OCI-LY7 (cell line): Measurements from ENCODE around the gene LFNG. TPM values are rescaled to one million over a fixed set of nuclear protein-coding genes. Genes with fewer than 3 reads are reported as not detected.

ENCODE experiments used
- BruUV-seq: library from RNA; stranded (reverse); fragments of 400-500 nt; replicated peaks from 2 replicates; lab custom pipeline; 2021; lab: Mats Ljungman, UMichigan
- CTCF ChIA-PET: fragments of 300-600 bp; sonication (Branson Sonifier 250); formaldehyde crosslinking; loops from one replicate; lab custom pipeline; 2022; ENCODE audit warnings: antibody characterized with exemption; ENCODE audit not compliant: unreplicated experiment; lab: Charles Lee
- POLR2A ChIA-PET: fragments of 300-600 bp; sonication (Branson Sonifier 250); formaldehyde crosslinking; loops from one replicate; lab custom pipeline; 2022; ENCODE audit warnings: antibody characterized with exemption; lab: Charles Lee
- DNase-seq: peaks from one replicate; pipeline ENCODE4 v3.0.0-alpha.2; 2015; ENCODE audit warnings: low spot score
- H2AFZ ChIP-seq: fragments of 200-600 bp; sonication (generic), shearing (Covaris generic); 2 replicates; pipeline ENCODE4 v1.6.1; 2014; ENCODE audit warnings: mild to moderate bottlenecking, antibody characterized with exemption, low read length, moderate library complexity
- H3K27ac ChIP-seq: fragments of 200-600 bp; sonication (generic); 2 replicates; pipeline ENCODE4 v1.5.1; 2014; ENCODE audit warnings: mixed run types, low read depth, mild to moderate bottlenecking, moderate library complexity, low read length, inconsistent platforms; ENCODE audit not compliant: poor library complexity, severe bottlenecking
- H3K36me3 ChIP-seq: fragments of 200-600 bp; sonication (generic); 2 replicates; pipeline ENCODE4 v1.6.1; 2014; ENCODE audit warnings: mild to moderate bottlenecking, antibody characterized with exemption, low read length, moderate library complexity, mixed read lengths; ENCODE audit not compliant: insufficient read depth
- H3K4me1 ChIP-seq: fragments of 200-600 bp; sonication (generic); 2 replicates; pipeline ENCODE4 v1.5.1; 2014; ENCODE audit warnings: mild to moderate bottlenecking, low read length; ENCODE audit not compliant: insufficient read depth, poor library complexity, severe bottlenecking
- H3K4me2 ChIP-seq: fragments of 200-600 bp; sonication (generic); 2 replicates; pipeline ENCODE4 v1.6.1; 2014; ENCODE audit warnings: mild to moderate bottlenecking, low read length
- H3K4me3 ChIP-seq: fragments of 200-600 bp; sonication (generic); 2 replicates; pipeline ENCODE4 v1.5.1; 2014; ENCODE audit warnings: mild to moderate bottlenecking, low read depth, low read length; ENCODE audit not compliant: poor library complexity, severe bottlenecking
- H3K79me2 ChIP-seq: fragments of 200-600 bp; sonication (generic); 2 replicates; pipeline ENCODE4 v1.6.1; 2016; ENCODE audit warnings: low read depth, mild to moderate bottlenecking, low read length, moderate library complexity, mixed read lengths; ENCODE audit not compliant: insufficient read depth
- H3K9me2 ChIP-seq: fragments of 200-600 bp; sonication (generic); 2 replicates; pipeline ENCODE4 v1.6.1; 2016; ENCODE audit warnings: mild to moderate bottlenecking, low read length, mixed read lengths; ENCODE audit not compliant: insufficient read depth
- H3K9me3 ChIP-seq: fragments of 200-600 bp; sonication (generic); 2 replicates; pipeline ENCODE4 v1.6.1; 2014; ENCODE audit warnings: mild to moderate bottlenecking, mixed run types, low read length, mixed read lengths
- H4K20me1 ChIP-seq: fragments of 200-600 bp; sonication (generic); 2 replicates; pipeline ENCODE4 v1.6.1; 2014; ENCODE audit warnings: mild to moderate bottlenecking, antibody characterized with exemption, low read length, moderate library complexity, mixed read lengths; ENCODE audit not compliant: insufficient read depth
- CTCF ChIP-seq: fragments of 200-600 bp; sonication (generic); conservative IDR thresholded peaks from 2 replicates; pipeline ENCODE4 v1.5.1; 2014; ENCODE audit warnings: mild to moderate bottlenecking, antibody characterized with exemption, low read length, moderate library complexity, mixed read lengths
- EZH2phosphoT487 ChIP-seq: fragments of 200-600 bp; sonication (generic); IDR thresholded peaks from 2 replicates; pipeline ENCODE4 v1.6.1; 2018; ENCODE audit warnings: low read depth, borderline replicate concordance, mild to moderate bottlenecking, mixed run types, antibody characterized with exemption, low read length, moderate library complexity, mixed read lengths
- intact Hi-C: fragments of 100-400 bp; cut with micrococcal nuclease; formaldehyde crosslinking; loops from one replicate; pipeline ENCODE4 v1.10.0; 2022; ENCODE audit not compliant: unreplicated experiment
- total RNA-seq, 2 experiments: library from RNA; depleted of rRNA in 1 of 2; stranded (reverse); fragments of >200 nt in 1 of 2; shearing (Covaris generic) in 1 of 2; gene quantifications; 2 replicates each; pipeline ENCODE4 v1.2.3, GENCODE V29; 2014 to 2022

The LFNG gene
- total RNA-seq, 2 experiments from 2014 or later, result 1.2 to 2.1 TPM

DNA sequence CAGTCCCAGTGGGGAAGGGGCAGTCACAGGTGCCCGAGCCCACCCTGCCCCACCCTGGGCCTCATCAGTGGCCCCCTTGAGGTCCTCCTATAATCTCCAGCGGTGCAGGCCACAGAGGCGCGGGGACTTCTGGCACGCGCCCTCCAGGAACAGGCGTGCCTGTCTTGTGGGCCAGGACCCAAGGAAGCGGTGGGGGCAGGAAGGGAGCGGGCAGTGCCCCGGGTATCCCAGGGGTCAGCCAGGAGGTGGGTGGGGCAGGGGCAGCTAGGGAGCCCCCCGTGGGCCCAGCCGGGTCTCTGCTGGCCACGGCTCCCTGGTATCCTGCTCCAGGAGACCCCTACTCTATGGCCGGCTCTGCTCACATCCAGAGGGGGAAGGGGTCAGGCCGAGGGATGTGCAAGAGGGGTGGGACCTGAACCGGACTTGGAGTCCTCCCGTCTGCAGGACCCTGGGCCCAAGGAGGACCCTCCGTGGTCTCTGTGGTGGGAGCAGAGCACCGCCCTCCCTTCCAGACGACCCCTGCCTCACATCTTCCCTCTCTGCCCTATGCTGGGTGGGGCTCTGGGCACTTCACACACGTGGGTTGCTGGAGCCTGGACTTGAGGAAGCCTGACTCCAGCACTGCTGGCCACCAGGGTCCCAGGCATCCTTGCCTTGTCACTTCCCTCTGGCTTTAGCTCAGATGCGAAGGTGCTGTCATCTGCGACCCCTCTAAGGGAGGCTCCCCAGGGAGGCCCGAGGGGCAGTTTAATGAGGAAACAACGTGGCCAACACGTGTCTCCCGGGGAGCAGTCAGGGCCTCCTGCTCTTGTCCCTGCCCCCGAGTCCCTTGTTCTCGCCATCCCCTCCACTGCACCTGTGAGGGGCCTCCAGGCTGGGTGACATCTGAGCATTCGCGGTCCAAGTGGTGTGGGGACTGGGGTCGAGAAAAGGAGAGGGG is 25.1 kb upstream of the LFNG start:
- no TSS peak for BruUV-seq
- intact Hi-C loops, result no loop called here
- H4K20me1 ChIP-seq, result no peaks in the 10 kb centered on the region; the same call in 1 of the 2 replicates
- no peaks in the 10 kb centered on the region for H3K4me1 ChIP-seq
- H3K9me2 ChIP-seq, result no peaks in the 10 kb centered on the region
- no peak overlapping the region for H3K4me2 ChIP-seq
- TF ChIP-seq CTCF (no peak), EZH2phosphoT487 (no peak)
- H3K9me3 ChIP-seq, result no peaks in the 10 kb centered on the region
- CTCF ChIA-PET, result no interaction called here
- no peaks in the 10 kb centered on the region for H3K36me3 ChIP-seq
- H3K79me2 ChIP-seq, result no peaks in the 10 kb centered on the region
- H3K4me3 ChIP-seq, result no peak overlapping the region
- H3K27ac ChIP-seq, result no peak overlapping the region
- POLR2A ChIA-PET, result interaction anchor here (0.7 kb wide), 1 partner anchor 384 kb away, joined by 7 read pairs; no protein-coding TSS in a partner anchor
- no peak for DNase-seq
- H2AFZ ChIP-seq, result no peak overlapping the region

DNA sequence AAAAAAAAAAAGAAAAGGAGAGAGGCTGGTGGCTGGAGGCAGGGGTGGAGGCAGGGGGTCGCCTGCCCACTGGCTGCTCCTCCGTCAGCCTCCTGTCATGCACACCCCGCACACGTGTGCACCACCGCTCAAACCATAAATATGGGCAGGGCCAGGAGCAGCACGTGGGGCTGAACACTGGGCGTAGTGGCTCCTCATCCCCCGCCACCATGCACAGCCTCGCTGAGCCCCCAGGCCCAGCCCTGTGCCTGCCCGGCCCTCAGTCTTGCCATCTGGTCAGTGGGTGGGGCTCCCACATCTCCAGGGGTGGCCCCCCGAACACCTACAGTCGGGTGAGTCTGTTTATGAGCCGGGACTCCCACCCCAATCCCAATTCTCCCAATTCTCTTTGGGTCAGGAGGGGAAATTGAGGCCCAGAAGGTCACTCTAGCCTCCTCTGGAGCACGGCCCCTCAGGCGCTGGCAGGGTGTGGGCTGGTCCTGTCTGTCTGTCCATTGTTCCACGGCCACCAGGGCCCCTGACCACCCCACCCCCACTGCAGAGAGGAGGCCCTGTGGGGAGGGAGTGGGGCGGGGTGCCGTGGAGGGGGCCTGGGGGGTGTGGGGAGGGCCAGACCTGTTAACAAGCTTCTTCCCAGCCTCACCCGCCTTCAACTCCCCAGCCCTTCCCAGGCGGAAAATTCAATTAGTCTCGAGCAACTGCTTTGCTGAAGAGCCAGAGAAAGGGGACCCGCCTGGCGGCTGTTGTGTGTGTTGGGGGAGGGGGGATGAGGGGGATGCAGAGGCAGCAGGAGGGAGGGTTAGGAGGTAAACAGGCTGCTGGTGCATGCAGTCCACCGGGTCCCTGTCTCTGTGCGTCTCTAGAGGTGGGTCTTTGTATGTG is 23.9 kb upstream of the LFNG start:
- H3K9me2 ChIP-seq, result no peaks in the 10 kb centered on the region
- no peak for TF ChIP-seq CTCF
- no peak for TF ChIP-seq EZH2phosphoT487
- intact Hi-C loops, result no loop called here
- H3K4me3 ChIP-seq, result no peak overlapping the region
- H3K27ac ChIP-seq, result no peak overlapping the region
- BruUV-seq, result no TSS peak
- H3K36me3 ChIP-seq, result no peaks in the 10 kb centered on the region
- H3K4me1 ChIP-seq, result no peaks in the 10 kb centered on the region
- ChIA-PET CTCF (no interaction called here), POLR2A (interaction anchor here (0.7 kb wide), 1 partner anchor 382 kb away, joined by 7 read pairs; no protein-coding TSS in a partner anchor)
- H3K79me2 ChIP-seq, result no peaks in the 10 kb centered on the region
- H2AFZ ChIP-seq, result no peak overlapping the region
- DNase-seq, result no peak
- no peaks in the 10 kb centered on the region for H3K9me3 ChIP-seq
- no peaks in the 10 kb centered on the region; the same call in 1 of the 2 replicates for H4K20me1 ChIP-seq
- no peak overlapping the region for H3K4me2 ChIP-seq
